Endothelial cell of umbilical vein (primary cell): ENCODE data around the gene TARS2.

Experiments used
- CTCF ChIP-seq, 2 donors: IDR thresholded peaks; 1 replicate in 1 of 2; 2 replicates in 1 of 2; pipeline ENCODE4 v1.5.1; 2011; ENCODE audit warnings: low read length in 2 of 2, mild to moderate bottlenecking in 2 of 2, moderate library complexity in 2 of 2, control low read depth in 1 of 2, inconsistent platforms in 1 of 2, low read depth in 1 of 2; ENCODE audit not compliant: insufficient read depth in 1 of 2; ENCODE audit errors: extremely low read depth in 1 of 2
- EZH2 ChIP-seq: IDR thresholded peaks from 2 replicates; pipeline ENCODE4 v1.6.1; 2012; ENCODE audit warnings: borderline replicate concordance, low read depth, mild to moderate bottlenecking, moderate library complexity, low read length, inconsistent platforms; ENCODE audit not compliant: severe bottlenecking
- FOS ChIP-seq: IDR thresholded peaks from 2 replicates; pipeline ENCODE4 v1.6.1; 2011; ENCODE audit warnings: mild to moderate bottlenecking, low read length, moderate library complexity, borderline replicate concordance; ENCODE audit not compliant: insufficient read depth
- GATA2 ChIP-seq: IDR thresholded peaks from 2 replicates; pipeline ENCODE4 v1.7.0; 2011; ENCODE audit warnings: low read depth, mild to moderate bottlenecking, moderate library complexity, mixed read lengths, low read length; ENCODE audit not compliant: insufficient read length, insufficient read depth
- JUN ChIP-seq: IDR thresholded peaks from 2 replicates; pipeline ENCODE4 v1.6.1; 2011; ENCODE audit warnings: borderline replicate concordance, low read depth; ENCODE audit not compliant: insufficient read length, insufficient read depth
- MYC ChIP-seq: IDR thresholded peaks from one replicate; pipeline ENCODE4 v1.6.1; 2011; ENCODE audit warnings: mild to moderate bottlenecking, low read depth, low read length
- POLR2A ChIP-seq: IDR thresholded peaks from 2 replicates; pipeline ENCODE4 v1.6.1; 2012; ENCODE audit warnings: low read depth, mild to moderate bottlenecking, control low read depth, low read length
- POLR2AphosphoS5 ChIP-seq: IDR thresholded peaks from 2 replicates; pipeline ENCODE4 v1.6.1; 2012; ENCODE audit warnings: low read depth, mild to moderate bottlenecking, control low read depth, low read length, moderate library complexity; ENCODE audit not compliant: insufficient read depth
- TF ChIP-seq, protein P1 (sequence below): IDR thresholded peaks from 2 replicates; pipeline ENCODE4 v1.6.1; 2011; ENCODE audit not compliant: insufficient read depth, insufficient read length

- TF ChIP-seq CTCF (IDR thresholded peaks at IDR 0.05; ENCODE audit: extremely low read depth in 1 of 2, insufficient read depth in 1 of 2, low read depth in 1 of 2, low read length in 2 of 2): no peak
- TF ChIP-seq GATA2: no peak
- TF ChIP-seq EZH2: no peak
- TF ChIP-seq POLR2AphosphoS5: no peak
- TF ChIP-seq POLR2A: no peak
- TF ChIP-seq, protein P1, sequence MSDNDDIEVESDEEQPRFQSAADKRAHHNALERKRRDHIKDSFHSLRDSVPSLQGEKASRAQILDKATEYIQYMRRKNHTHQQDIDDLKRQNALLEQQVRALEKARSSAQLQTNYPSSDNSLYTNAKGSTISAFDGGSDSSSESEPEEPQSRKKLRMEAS: no peak
- no peak for TF ChIP-seq FOS
- TF ChIP-seq JUN: no peak
- no peak for TF ChIP-seq MYC
Observed at GRCh38 chr1:150549496-150550221, 62.4 kb downstream of the TARS2 start.
